GM21619 (cell line): Measurements from ENCODE around the gene ATG10.

Experiments used
- ATAC-seq: cut with Tn5 transposase; IDR thresholded peaks from one replicate; pipeline ENCODE4 v1.9.1; 2021; ENCODE audit not compliant: unreplicated experiment

The ATG10 gene

DNA sequence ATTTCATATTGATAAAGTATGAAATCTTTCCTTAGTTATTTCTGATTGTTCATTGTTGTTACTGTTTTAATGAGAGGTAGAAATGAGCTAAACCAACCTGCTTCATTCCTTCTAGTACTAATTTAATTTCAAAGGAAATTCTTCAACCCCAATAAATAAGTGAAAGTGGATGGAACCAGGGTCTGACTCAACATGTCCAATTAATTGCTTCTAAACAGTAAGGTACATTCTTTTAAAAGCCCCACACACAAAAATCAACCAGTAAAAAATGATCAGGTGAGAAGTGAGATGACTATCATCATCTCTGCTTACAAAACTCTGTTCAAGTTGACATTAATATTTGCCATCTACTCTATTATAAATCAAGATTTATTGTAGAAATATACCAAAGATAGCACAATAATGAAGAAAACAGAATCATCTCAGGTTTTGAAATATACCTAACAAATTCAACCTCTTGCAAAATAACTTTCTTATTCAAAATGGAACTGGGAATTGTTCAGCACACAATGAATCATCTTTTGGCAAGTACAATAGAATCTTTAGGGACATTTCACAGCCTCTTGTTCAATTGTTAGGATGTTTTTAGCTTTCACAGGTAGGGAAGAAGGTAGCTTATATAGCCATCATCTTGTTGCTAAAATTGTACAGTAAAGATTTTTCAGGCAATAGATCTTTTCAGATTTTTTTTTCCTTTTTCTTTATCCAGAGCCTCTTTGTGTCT lies 191.8 kb downstream of the ATG10 start:
- no peak for ATAC-seq

DNA sequence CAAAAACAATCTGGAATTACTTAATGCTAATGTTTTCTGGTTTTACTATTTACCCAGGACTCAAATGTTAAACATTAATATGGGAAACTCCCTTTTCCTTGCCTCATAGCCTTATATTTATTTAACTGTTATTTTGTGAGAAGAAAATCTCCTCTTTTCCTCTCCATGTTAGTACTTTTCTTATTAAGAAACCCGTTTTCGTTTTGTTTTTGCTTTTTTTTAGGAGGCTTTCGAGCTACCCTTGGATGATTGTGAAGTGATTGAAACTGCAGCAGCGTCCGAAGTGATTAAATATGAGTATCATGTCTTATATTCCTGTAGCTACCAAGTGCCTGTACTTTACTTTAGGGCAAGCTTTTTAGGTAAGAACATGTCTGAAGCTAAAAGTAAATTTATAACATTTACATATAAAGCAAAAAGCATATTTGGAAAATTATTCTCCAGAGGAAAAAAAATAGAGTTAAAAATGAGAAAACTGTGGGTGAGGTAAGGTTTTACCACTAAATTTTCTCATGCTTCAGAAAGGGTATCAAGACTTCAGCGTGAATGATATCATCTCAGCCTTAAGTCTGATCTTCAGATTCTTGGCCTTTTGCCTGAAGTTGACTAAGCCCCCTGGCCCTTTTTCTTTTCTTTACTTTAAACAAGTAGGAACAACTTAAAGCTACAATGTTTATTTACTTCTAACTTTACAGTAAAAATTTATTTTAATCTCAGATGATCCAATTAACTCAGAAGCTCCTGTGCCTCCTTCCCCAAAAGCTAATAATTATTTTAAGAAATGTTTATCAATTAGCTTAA lies 192.6 kb downstream of the ATG10 start:
- ATAC-seq: no peak

DNA sequence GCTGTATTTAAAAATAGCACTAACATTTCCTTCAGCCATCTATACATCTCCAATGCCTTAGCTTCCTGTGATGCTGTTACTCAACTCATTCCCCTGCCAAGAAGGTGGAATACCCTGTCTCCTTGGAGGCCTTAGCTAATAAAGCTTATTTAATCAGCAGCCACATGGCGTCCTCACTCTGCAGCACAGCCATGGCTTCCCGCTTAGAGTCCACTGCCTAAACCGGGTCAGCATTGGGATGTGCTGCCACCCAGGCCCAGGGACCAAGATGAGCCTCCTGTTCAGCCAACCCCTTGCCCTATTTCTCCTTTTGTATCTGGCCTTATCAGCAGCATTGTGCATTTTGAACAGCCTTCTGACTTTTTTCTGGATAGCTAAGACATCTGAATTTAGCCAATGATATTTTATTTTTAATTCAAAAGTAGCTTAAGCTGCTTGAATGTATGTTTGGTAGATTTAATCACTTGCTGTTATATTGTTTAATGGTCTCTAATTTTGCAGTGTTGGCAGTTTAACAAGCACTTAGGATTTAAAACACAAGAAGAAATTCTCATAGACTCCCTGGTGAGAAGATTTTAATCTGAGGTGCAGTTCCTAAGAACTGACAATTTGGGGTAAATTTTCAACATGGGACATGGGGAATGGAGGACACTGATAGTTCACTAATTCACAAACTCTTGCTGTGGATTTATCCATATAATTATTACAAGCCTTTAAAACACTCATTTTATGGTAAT lies 193.3 kb downstream of the ATG10 start:
- ATAC-seq: no peak

DNA sequence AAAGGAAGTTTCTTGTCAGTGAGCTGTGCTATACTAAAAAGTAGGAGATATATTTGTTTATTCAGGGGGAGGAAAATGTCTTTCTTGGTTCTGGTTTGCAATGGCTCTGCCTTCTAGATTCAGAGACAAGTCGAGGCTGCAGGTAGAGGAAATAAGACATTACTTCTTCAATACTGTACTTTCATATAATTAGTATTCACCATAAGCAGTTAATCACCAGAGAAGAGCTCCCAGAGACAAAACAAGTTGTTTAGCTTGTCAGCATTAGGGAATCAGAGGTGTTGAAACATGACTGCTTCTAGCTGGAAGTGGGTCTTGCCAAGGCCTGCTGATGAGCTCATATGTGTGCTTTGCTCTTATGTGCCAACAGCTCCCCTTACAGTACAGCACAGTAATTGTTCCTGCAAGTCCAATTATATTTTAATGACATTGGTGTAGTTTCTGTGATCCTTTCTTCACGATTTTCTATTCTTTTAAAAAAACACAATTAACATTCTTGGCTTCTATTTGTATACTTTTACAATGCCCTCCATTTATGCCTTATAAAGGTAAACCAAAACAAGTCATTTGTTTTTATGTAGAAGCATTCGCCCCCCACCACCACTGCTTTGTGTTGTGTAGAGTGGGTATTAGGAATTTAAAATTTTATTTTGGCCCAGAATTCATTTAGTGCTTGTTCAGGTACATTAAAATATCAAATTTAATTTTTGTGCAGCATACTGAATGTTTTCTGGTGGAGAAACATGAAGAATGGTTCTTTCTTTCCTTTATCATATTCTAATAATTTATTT lies 194.1 kb downstream of the ATG10 start:
- peak; percentile 96 for ATAC-seq

DNA sequence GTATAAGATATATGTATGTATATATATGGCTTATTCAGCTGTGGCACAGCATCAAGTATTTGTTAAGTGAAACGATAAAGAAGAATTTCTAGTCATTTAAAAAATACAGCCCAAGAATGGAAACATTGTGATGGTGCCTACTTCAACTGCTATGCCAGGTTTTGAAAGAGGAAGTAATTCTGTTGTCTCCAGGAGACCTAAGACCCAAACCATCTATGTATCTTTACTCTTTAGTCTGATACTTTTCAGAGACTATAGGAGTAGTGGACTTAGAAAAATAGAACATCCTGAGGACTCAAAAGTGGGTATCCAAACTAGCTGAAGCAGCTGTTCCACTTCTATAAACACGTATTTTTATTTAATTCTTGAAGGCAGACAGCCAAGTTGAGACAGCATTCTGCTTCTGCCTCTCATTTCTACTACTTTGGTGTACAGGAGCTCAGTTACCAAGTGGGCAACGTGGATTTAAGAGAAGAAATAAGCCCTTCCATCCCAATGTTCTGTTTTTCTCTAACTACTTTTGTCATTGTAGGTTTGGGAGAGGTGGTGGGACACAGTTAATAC lies 195.6 kb downstream of the ATG10 start:
- no peak for ATAC-seq

DNA sequence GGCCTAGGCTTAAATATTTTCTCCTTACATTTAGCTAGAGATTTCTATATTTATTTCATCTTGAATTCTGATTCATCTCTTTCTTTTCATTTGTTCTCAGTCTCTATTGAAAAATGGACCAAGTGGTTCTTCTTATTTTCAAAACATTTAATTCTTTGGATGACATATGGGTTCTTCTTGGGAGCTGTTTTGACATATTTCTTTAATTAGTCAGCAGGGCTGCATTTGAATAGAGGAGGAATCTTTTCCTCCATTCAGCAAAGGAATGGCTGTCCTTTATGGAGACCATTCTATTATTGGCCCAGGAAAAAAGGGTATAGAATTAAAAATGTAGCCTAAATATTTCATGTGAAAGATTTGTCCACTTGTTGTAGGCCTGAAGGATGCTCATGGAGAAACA lies 196.5 kb downstream of the ATG10 start:
- ATAC-seq: no peak

DNA sequence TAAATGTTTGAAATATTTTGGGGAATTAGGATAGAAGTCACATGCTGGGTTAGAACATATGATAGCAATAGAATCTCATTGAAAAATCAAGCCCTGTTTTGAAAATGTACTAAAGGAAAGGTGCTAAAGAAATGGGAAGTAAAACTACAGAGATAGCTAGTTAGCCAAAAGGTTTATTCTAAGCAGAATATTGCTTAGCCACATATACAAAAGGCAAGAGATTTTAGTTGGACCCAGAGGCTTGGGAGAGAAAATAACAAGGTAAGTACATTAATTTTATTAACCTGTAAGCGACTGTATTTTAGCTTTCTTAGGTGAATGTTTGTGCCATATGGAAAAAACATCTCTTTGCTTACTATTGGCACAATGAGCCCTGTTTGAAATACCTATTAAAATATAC lies 198.1 kb downstream of the ATG10 start:
- ATAC-seq: no peak

DNA sequence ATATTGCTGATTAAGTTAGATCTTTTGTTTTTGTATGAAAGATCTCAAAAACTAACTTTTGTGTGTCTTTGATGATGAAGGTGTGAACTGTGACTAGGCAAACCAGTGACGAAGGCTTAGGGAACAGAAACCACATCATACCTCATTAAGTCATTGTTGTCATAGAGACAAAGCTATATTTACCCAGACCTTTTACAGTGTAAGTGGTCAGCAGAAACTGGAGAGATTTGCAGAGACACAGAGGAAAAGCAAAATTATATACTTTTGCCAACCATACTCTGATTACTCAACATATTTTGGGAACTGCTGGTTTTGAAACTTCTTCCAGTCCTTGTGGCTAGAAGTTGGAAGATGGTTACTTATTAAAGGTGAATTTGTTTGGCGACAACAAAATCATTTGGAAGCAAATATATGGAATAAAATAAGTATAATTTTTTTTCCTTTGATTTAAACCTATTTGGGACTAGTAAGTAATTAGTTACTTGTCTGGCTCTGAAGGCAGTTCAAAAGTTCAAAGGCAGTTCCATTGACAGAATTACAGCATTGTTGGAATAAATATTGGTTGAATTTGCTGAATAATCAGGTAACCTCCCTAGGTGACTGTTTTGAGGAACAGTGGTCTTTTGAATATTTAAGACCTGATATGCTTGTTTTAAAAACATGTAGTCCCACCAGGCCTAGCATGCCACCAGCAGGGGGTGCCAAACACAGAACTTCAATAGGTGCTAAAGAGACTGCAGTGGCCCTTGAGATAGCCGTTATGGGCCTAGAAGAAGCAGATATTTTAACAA lies 202.5 kb downstream of the ATG10 start:
- ATAC-seq: peak; percentile 99

DNA sequence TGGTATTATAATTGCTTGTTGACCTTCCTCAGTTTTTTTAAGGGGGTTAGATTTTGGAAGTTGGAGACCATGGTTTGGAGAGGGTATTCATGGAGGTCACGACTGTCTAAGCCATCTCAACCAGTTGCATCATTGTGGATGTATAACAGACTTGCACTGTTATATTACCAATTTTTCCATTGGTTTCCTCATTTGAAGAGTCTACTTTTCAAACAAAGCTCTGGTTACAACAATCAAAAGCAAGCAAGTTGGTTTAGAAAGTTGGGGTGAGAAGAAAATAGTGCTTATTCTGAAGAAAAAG lies 203.0 kb downstream of the ATG10 start:
- ATAC-seq: no peak

DNA sequence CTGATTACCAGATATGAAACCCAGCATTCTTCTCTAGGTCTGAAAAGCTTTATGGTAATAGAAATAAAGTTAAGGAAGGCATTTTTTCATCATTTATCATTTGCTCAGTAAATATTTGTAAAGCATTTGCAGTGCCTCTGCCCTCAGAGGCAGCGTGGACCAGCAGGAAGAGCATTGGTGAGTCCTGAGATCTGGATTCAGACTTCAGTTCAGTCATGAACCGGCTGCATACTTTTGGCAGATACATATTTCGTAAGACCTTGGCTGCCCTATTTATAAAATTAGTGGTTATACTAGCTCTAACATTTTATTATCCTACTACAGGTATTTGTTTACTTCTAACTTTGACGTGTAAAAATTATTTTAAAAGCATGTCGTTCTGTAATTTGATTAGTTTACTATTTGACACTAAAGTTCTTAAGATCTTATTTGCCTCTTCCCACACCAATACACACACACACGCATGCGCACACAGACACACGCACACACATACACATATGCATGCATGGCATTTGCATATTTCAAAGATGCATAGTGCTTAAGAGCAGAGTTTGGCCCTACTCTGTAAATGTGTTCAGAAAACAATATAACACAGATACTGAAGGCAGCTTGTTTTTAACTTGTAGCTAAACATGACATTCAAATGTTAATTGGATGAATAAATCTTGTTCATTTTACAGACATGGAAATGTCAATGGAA lies 204.4 kb downstream of the ATG10 start:
- ATAC-seq: no peak

DNA sequence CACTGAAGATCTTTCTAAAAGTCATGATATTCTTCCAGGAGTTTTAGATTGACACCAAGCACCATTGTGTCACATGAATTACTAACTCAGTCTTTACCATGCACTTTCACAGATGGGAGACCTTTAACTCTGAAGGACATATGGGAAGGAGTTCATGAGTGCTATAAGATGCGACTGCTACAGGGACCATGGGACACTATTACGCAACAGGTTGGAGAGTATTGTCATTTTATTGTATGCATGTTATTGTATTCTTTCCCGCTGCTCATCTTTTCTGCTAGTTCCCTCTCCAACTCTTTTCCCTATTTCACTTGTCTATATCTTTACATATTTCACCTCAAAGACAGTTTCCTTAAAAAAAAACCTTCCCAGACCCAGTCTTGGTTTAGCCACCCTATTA lies 206.6 kb downstream of the ATG10 start:
- ATAC-seq: no peak

DNA sequence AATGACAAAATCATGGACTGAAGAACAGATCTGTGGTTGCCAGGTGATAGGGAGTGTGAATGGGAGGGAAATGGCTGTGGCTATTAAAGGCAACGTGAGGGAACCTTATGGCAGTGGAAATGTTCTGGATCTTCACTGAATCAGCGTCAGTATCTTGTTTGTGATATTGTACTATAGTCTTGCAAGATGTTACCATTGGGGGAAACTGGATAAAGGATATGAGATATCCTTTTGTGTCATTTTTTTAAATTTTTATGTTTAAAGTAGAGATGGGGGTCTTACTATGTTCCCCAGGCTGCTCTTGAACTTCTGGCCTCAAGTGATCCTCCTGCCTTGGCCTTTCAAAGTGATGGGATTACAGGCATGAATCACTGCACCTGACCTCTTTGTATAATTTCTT lies 210.8 kb downstream of the ATG10 start:
- ATAC-seq: no peak

DNA sequence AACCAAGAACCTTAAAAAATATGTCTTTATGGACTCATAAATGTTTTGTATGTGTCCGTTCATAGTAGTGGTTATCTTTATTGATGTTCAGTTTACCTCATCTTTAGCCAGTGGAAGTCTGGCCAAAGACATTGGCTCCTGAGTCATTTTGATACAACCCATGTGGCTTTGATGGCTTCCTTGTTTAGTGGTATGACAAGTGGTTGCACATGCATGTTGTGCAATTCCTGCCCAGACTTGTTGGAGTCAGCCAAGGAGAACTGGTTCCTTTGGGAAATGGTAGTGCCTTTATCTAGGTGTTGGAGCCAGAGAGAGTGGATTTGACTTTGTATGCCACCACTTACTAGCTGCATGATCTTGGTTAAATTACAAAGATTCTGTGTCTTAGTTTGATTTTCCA lies 212.0 kb downstream of the ATG10 start:
- ATAC-seq: no peak

DNA sequence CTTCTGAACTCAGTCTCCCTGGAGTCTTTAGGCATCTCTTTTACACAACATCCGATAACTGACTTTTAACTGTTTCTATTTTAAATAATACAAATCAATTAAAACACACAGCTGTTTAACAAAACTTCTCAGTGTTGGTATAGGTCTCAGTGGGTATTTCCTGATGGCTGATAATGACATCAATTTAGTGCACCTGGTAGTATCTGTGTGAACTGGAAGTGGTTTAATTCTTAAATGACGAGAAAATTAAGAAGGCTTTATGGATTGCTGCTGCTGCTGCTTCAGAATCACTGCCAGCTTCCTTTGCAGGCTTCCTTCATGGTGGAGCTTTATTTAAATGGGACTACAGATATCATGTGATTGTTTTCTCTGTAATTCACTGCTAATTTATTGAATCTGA lies 214.0 kb downstream of the ATG10 start:
- no peak for ATAC-seq

DNA sequence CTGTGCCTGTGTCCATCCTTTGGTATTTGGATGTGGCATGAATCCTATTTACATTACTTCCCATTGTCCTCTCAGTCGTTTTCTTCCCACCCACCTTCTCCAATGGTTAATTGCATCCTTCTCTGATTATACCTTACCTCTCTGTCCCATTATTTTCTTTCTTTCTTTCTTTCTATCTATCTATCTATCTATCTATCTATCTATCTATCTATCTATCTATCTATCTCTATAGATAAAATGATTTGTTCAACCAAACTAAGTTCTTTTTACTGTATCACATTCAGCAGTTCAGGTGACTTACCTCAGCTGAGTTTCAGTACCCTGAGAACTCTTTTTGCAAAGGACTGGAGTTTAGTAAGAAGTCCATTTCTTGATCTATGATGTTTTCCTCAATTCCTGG lies 225.7 kb downstream of the ATG10 start:
- ATAC-seq: no peak

DNA sequence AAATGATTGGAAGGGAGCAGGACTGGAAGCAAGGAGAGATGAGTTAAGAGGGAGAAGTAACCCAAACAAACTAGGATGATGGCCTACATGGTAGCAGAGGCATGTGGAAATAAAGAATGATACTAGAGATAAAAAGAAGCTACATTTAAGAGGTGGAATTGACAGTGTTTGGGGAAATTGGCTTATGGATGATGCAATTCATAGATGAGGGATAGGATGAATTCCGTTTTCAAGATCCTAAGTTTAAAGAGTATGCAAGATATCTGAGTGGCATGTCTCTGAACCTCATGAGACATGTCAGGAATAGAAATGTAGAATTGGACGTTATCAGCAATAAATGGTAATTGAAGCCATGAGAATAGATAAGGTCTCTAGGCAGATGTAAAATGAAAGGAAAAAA lies 232.7 kb downstream of the ATG10 start:
- ATAC-seq: no peak

DNA sequence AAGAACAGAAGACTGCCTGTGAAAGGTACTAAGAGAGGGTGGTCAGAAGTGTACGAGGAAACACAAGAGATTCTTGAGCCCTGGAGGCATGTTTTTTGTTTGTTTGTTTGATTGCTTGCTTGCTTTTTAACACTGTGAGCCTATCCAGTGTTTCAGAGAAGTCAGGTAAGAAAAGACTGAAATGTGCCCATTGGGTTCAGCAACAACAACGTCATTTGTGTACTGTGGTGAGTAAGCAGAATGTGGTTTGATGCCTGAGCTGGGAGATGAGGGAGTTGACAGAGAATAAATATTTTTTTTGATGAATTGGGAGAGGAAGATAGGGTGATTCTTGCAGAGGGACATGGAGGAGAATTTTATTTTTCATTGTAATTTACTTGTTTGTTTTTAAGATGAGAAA lies 233.2 kb downstream of the ATG10 start:
- ATAC-seq: no peak

DNA sequence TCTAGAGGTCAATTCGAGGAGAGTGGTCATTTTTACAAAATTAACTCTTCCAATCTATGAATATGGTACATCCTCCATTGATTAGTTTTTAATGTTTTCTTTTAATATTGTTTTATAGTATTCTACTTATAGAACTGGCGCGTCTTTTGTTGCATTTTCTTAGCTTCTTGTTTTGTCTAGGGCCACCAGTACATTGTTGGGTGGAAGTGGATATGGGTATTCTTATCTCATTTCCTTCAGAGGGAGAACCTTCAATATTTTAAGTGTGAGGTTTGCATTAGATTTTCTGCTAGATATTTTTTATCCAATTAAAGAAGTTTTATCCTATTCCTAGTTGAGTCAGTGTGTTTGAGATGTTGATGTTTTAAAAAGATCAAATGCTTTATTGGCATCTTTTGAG lies 236.5 kb downstream of the ATG10 start:
- ATAC-seq: no peak

DNA sequence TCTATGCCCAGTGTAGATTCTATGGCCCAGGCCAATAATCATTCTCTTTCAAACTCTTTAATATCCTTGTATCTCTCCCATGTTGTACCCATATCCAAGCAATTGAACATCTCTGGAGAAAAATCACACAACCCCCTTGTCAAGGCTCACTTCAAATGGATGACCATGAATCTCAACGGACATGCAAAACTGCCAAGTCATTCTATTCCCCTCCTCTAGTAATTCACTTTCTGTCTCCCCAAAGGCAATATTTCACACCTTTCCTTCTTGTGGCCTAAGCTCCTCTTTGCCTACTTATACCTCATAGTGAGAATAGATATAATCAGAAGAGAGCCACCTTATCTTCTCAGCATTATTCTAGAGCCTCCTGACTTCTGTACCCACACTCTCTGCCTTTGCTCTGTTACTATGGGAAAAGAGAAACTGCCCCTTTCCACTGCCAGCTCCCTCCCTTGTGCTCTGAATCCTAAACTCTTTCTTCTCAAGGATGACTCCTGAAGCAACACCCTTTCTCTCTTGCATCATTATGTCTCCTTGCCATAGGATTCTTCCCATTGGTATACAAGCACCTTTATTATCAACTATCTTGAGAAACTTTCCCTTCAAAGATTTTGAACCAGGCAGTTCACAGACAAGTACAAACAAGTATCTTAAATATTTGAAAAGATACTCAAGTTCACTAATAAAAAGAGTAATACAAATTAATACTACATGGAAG lies 240.2 kb downstream of the ATG10 start:
- ATAC-seq: no peak
